Neural progenitor cell (in vitro differentiated cells): Measurements from ENCODE around the gene ZMIZ1. TPM values are rescaled to one million over a fixed set of nuclear protein-coding genes. Genes with fewer than 3 reads are reported as not detected.

Experiments used
- DNase-seq: peaks from one replicate; pipeline ENCODE4 v3.0.0-alpha.2; 2016; ENCODE audit warnings: low spot score
- H2AFZ ChIP-seq: fragments of 200-600 bp; sonication (generic); replicated peaks from 2 replicates; pipeline ENCODE4 v1.6.1; 2016; ENCODE audit warnings: antibody characterized with exemption
- H3F3A ChIP-seq: fragments of 200-600 bp; sonication (generic); 2 replicates; pipeline ENCODE4 v1.6.1; 2016; ENCODE audit warnings: antibody characterized with exemption, low read depth
- H3K27ac ChIP-seq: fragments of 200-600 bp; sonication (generic); 2 replicates; pipeline ENCODE4 v1.5.1; 2016; ENCODE audit warnings: mild to moderate bottlenecking
- H3K27me3 ChIP-seq: fragments of 200-600 bp; sonication (generic); 2 replicates; pipeline ENCODE4 v1.6.1; 2016; ENCODE audit warnings: mild to moderate bottlenecking, moderate library complexity
- H3K36me3 ChIP-seq: fragments of 200-600 bp; sonication (generic); 2 replicates; pipeline ENCODE4 v1.5.1; 2016
- H3K4me1 ChIP-seq: fragments of 200-600 bp; sonication (generic); 2 replicates; pipeline ENCODE4 v1.6.1; 2016; ENCODE audit warnings: mixed run types
- H3K4me2 ChIP-seq: fragments of 200-600 bp; sonication (generic); 2 replicates; pipeline ENCODE4 v1.6.1; 2016
- H3K4me3 ChIP-seq: fragments of 200-600 bp; sonication (generic); 2 replicates; pipeline ENCODE4 v1.5.1; 2016
- H3K79me2 ChIP-seq: fragments of 200-600 bp; sonication (generic); 2 replicates; pipeline ENCODE4 v1.6.1; 2016; ENCODE audit warnings: low read depth
- H3K9ac ChIP-seq: fragments of 200-600 bp; sonication (generic); 2 replicates; pipeline ENCODE4 v1.6.1; 2016
- H3K9me3 ChIP-seq: fragments of 200-600 bp; sonication (generic); 2 replicates; pipeline ENCODE4 v1.5.1; 2016; ENCODE audit warnings: low read depth
- H4K20me1 ChIP-seq: fragments of 200-600 bp; sonication (generic); 2 replicates; pipeline ENCODE4 v1.6.1; 2016; ENCODE audit warnings: low read depth
- H3K27ac Mint-ChIP-seq: 3 replicates; pipeline ENCODE4 v1.8.0; 2021; ENCODE audit warnings: mixed read lengths
- H3K27me3 Mint-ChIP-seq: 2 replicates; pipeline ENCODE4 v1.8.0; 2022; ENCODE audit warnings: low read depth, mild to moderate bottlenecking, inconsistent platforms, moderate library complexity, mixed read lengths; ENCODE audit not compliant: insufficient read depth
- H3K36me3 Mint-ChIP-seq: 3 replicates; pipeline ENCODE4 v1.8.0; 2021; ENCODE audit warnings: mixed read lengths
- H3K4me1 Mint-ChIP-seq: 3 replicates; pipeline ENCODE4 v1.8.0; 2021; ENCODE audit warnings: mixed read lengths
- H3K4me3 Mint-ChIP-seq: 3 replicates; pipeline ENCODE4 v1.8.0; 2021; ENCODE audit warnings: mild to moderate bottlenecking, moderate library complexity, mixed read lengths
- H3K9me3 Mint-ChIP-seq: 3 replicates; pipeline ENCODE4 v1.8.0; 2020; ENCODE audit warnings: mixed read lengths
- EZH2 ChIP-seq: fragments of 200-600 bp; sonication (generic); IDR thresholded peaks from 2 replicates; pipeline ENCODE4 v1.6.1; 2017; ENCODE audit warnings: antibody characterized with exemption, mild to moderate bottlenecking, moderate library complexity
- EZH2phosphoT487 ChIP-seq: fragments of 200-600 bp; sonication (generic); IDR thresholded peaks from 2 replicates; pipeline ENCODE4 v1.6.1; 2017; ENCODE audit warnings: antibody characterized with exemption
- total RNA-seq: library from RNA; depleted of rRNA; stranded (reverse); fragments of >200 nt; gene quantifications from 2 replicates; pipeline ENCODE4 v1.2.3, GENCODE V29; 2015; ENCODE audit warnings: low replicate concordance
- TF ChIP-seq, protein P1 (sequence below): fragments of 200-600 bp; sonication (generic); IDR thresholded peaks from 2 replicates; pipeline ENCODE4 v1.5.1; 2017; ENCODE audit warnings: antibody characterized with exemption, mild to moderate bottlenecking

The ZMIZ1 gene
- total RNA-seq, 1 donor from 2014 or later, result 5.8 TPM

DNA sequence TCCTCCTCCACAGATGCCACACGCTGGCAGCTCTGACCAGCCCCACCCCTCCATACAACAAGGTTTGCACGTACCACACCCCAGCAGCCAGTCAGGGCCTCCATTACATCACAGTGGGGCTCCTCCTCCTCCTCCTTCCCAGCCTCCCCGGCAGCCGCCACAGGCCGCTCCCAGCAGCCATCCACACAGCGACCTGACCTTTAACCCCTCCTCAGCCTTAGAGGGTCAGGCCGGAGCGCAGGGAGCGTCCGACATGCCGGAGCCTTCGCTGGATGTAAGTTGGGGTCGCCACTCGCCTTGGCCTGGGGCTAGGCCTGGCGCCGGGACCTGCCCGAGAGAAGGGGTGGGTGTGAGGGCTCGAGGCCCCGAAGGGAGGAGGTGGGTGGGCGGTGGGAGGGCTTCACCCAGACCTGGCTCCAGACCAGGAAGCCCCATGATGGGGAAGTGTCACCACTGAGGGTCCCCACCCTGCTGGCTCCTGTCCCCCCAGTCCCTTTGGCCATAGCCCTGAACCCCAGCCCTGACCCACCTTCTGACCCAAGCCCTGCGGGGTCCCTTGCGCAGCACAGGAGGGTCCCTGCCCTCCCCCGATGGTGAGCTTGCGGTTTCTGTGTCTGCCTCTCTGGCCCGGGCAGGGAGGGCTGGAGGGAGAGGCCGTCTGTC lies 242.3 kb downstream of the ZMIZ1 start:
- Histone ChIP-seq H4K20me1 (no peaks in the 10 kb centered on the region), H3K27ac (no peak overlapping the region), H3K9ac (no peak overlapping the region), H3K4me2 (no peak overlapping the region), H3K79me2 (no peaks in the 10 kb centered on the region), H3K36me3 (no peaks in the 10 kb centered on the region), H3K9me3 (no peaks in the 10 kb centered on the region), H3F3A (peaks cover 11% of the 10 kb centered on the region), H3K4me1 (no peaks in the 10 kb centered on the region), H3K27me3 (no peaks in the 10 kb centered on the region), H3K4me3 (no peak overlapping the region), H2AFZ (no peak overlapping the region)
- Mint-ChIP-seq H3K27me3 (peaks cover 18% of the 10 kb centered on the region), H3K9me3 (no peaks in the 10 kb centered on the region), H3K4me1 (peaks cover 6% of the 10 kb centered on the region), H3K27ac (no peak overlapping the region), H3K36me3 (peaks cover 29% of the 10 kb centered on the region), H3K4me3 (no peak overlapping the region)
- TF ChIP-seq, protein P1, sequence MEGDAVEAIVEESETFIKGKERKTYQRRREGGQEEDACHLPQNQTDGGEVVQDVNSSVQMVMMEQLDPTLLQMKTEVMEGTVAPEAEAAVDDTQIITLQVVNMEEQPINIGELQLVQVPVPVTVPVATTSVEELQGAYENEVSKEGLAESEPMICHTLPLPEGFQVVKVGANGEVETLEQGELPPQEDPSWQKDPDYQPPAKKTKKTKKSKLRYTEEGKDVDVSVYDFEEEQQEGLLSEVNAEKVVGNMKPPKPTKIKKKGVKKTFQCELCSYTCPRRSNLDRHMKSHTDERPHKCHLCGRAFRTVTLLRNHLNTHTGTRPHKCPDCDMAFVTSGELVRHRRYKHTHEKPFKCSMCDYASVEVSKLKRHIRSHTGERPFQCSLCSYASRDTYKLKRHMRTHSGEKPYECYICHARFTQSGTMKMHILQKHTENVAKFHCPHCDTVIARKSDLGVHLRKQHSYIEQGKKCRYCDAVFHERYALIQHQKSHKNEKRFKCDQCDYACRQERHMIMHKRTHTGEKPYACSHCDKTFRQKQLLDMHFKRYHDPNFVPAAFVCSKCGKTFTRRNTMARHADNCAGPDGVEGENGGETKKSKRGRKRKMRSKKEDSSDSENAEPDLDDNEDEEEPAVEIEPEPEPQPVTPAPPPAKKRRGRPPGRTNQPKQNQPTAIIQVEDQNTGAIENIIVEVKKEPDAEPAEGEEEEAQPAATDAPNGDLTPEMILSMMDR, result no peak
- TF ChIP-seq EZH2phosphoT487 (no peak), EZH2 (no peak)
- DNase-seq, result peak; percentile 37

DNA sequence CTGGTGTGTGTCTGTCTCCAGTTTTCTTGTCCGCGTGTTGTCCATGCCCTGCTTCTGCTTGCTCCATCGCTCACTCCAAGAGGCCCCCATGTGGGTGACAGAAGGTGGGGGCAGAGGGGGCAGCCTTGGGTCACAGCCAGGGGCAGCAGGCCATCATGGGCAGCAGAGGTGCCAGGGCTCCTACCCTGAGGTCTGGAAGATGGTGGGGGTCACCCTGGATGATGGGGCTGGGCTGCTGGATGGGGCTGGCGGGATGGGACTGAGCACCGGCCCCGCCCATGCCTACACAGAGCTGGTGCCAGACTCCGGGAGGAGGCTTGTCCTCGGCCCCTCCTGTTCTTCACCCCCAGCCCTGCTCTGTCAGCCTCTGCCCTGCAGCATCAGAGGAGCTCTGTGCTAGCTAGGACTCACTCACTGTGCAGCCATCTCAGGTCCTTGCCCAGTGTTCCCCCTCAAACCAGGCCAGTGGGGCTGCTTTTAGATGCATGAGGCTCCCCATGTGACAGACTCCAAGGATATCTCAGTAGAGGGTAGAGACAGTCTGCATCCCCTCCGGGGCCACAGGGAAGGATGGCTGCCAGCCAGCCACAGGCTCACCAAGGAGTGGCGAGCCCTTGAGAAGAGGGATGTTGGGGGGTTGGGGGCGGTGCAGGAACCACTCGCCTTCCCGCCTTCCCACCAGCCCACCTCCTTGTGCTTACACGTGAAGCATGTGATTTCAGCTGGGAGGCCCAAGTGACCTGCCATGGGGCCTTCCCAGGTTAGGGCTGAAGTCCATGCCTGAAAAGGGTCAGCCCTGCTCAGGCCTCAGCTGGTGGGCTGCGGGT lies 243.0 kb downstream of the ZMIZ1 start:
- H3K36me3 ChIP-seq, result no peaks in the 10 kb centered on the region
- peaks cover 2% of the 10 kb centered on the region for H4K20me1 ChIP-seq
- no peaks in the 10 kb centered on the region for H3K79me2 ChIP-seq
- H3K9me3 ChIP-seq, result no peaks in the 10 kb centered on the region
- H2AFZ ChIP-seq, result no peak overlapping the region
- H3K4me1 ChIP-seq, result peaks cover 5% of the 10 kb centered on the region
- peak overlapping the region; percentile 42 for H3K27ac Mint-ChIP-seq
- no peaks in the 10 kb centered on the region for H3K9me3 Mint-ChIP-seq
- TF ChIP-seq EZH2, result no peak
- TF ChIP-seq, protein P1, result no peak
- no peak for TF ChIP-seq EZH2phosphoT487
- H3K27me3 ChIP-seq, result no peaks in the 10 kb centered on the region
- no peak overlapping the region for H3K4me3 Mint-ChIP-seq
- H3K4me3 ChIP-seq, result no peak overlapping the region
- H3F3A ChIP-seq, result peaks cover 11% of the 10 kb centered on the region
- no peak overlapping the region for H3K27ac ChIP-seq
- no peak overlapping the region for H3K9ac ChIP-seq
- peaks cover 26% of the 10 kb centered on the region for H3K36me3 Mint-ChIP-seq
- peaks cover 20% of the 10 kb centered on the region for H3K27me3 Mint-ChIP-seq
- no peak overlapping the region for H3K4me2 ChIP-seq
- no peak for DNase-seq
- peaks cover 9% of the 10 kb centered on the region for H3K4me1 Mint-ChIP-seq

DNA sequence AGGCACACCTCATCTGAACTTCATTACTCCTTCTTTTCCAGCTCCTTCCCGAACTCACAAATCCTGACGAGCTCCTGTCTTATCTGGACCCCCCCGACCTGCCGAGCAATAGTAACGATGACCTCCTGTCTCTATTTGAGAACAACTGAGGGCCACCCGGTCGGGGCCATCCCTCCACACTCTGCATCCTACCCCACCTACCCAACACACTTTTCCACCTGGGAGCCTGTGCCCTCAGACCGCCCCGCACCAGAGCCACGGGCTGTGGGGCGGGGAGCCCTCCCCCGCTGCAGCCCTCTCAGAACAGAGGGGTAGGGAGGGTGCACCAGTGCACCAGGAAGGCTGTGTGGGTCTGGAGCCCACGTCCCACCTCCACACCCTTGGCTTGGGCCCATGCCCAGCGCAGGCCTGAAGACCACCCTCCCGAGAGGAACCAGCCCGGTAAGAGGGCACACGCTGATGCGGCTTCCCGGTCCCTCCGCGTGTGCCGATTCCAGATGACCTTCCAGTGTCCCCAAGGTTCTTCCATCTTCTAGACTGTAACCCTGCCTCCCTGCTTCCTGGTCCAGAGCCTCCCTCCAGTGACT lies 243.9 kb downstream of the ZMIZ1 start:
- Mint-ChIP-seq H3K4me1 (peaks cover 18% of the 10 kb centered on the region), H3K9me3 (no peaks in the 10 kb centered on the region), H3K27ac (no peak overlapping the region), H3K36me3 (peaks cover 23% of the 10 kb centered on the region), H3K27me3 (peaks cover 20% of the 10 kb centered on the region), H3K4me3 (no peak overlapping the region)
- Histone ChIP-seq H3K27ac (no peak overlapping the region), H2AFZ (no peak overlapping the region), H4K20me1 (peaks cover 8% of the 10 kb centered on the region), H3K27me3 (no peaks in the 10 kb centered on the region), H3K9me3 (no peaks in the 10 kb centered on the region), H3K36me3 (no peaks in the 10 kb centered on the region), H3K79me2 (no peaks in the 10 kb centered on the region), H3K9ac (no peak overlapping the region), H3K4me3 (no peak overlapping the region), H3F3A (peaks cover 11% of the 10 kb centered on the region), H3K4me1 (peaks cover 13% of the 10 kb centered on the region), H3K4me2 (no peak overlapping the region)
- TF ChIP-seq EZH2, result no peak
- no peak for TF ChIP-seq EZH2phosphoT487
- TF ChIP-seq, protein P1, result no peak
- DNase-seq, result no peak
